ENCODE results near the gene CPT1A.

Gene CPT1A

GRCh38 chr11:68842427-68843051 is 823 bp upstream of the CPT1A start:
- Histone ChIP-seq H3K9ac (ENCODE audit: low read length) (peak overlapping the region; percentile 47; the same call in 1 of the 2 replicates), H3F3A (ENCODE audit: insufficient read depth, low read length) (peaks cover 11% of the 10 kb centered on the region; the same call in 1 of the 2 replicates), H3K36me3 (ENCODE audit: insufficient read depth, low read length) (no peaks in the 10 kb centered on the region), H3K79me2 (ENCODE audit: insufficient read depth, low read length) (no peaks in the 10 kb centered on the region; the same call in 1 of the 2 replicates), H3K27me3 (ENCODE audit: insufficient read depth, low read length) (no peaks in the 10 kb centered on the region; the same call in 1 of the 2 replicates), H3K4me2 (ENCODE audit: low read length) (peak overlapping the region; percentile 68), H2AFZ (ENCODE audit: low read length) (no peak overlapping the region), H3K9me2 (ENCODE audit: low read depth, low read length) (no peaks in the 10 kb centered on the region), H3K4me1 (ENCODE audit: insufficient read depth, low read length, severe bottlenecking) (peaks cover 60% of the 10 kb centered on the region), H3K4me3 (ENCODE audit: low read depth, low read length, poor library complexity, severe bottlenecking) (peak overlapping the region; percentile 81), H3K27ac (ENCODE audit: low read depth, low read length, poor library complexity, severe bottlenecking) (no peak overlapping the region), H4K20me1 (ENCODE audit: insufficient read depth, low read length) (no peaks in the 10 kb centered on the region), H3K9me3 (ENCODE audit: low read length) (no peaks in the 10 kb centered on the region)
- TF ChIP-seq EZH2 (IDR thresholded peaks at IDR 0.05; ENCODE audit: borderline replicate concordance, low read length): no peak
- no peak for TF ChIP-seq CTCF (IDR thresholded peaks at IDR 0.05; ENCODE audit: low read length)

DNA sequence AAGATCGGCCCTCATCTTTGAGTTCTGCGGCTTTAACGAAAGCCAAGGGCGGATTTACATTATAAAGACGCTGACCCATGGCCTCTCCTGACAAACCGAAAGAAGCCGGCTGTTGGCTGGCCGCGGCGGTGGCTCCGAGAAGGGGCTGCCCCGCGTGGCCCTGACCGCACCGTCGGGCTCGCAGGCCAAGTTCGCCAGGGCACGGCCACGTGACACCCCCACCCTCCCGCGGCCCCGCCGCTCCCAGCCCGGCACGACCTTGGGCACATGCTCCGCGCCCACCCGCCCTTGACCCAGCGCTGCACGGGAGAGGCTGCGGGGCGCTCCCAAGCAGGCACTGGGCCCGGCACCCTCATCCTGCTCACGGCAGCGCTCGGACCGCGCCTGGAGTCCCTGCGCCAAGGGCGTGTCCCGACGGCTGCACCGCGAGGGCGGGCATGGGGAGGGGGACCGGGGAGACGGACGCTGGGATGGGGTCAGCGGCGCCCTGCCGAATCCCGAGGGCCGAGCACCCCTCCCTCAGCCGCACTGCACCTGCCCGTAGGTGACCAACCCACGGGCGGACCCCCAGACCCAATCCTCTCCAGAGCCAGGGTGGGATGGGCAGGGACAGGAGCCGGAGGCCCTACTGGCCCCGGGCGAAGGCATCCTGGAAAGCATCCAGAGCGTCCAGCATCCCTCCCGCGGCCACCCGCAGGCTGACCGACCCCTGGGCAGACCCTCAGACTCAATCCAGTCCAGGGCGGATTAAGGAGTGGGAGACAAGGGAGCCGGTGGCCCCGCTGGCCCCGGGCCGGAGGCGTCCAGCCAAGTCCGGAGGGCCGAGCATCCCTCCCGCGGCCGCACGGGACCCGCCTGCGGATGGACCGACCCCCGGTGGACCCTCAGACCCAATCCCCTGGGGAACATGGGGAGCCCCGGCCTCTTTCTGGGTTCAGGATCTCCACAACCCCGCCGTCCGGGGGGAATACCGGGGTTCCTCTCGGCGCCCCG is 759 bp downstream of the CPT1A start:
- peak overlapping the region; percentile 68 for H3K4me2 ChIP-seq (ENCODE audit: low read length)
- H3K36me3 ChIP-seq (ENCODE audit: insufficient read depth, low read length): no peaks in the 10 kb centered on the region
- peak overlapping the region; percentile 81 for H3K4me3 ChIP-seq (ENCODE audit: low read depth, low read length, poor library complexity, severe bottlenecking)
- H3K4me1 ChIP-seq (ENCODE audit: insufficient read depth, low read length, severe bottlenecking): peaks cover 60% of the 10 kb centered on the region
- no peaks in the 10 kb centered on the region for H3K27me3 ChIP-seq (ENCODE audit: insufficient read depth, low read length)
- H3K79me2 ChIP-seq (ENCODE audit: insufficient read depth, low read length): no peaks in the 10 kb centered on the region; the same call in 1 of the 2 replicates
- H3K27ac ChIP-seq (ENCODE audit: low read depth, low read length, poor library complexity, severe bottlenecking): peak overlapping the region; percentile 92
- no peak for TF ChIP-seq CTCF (IDR thresholded peaks at IDR 0.05; ENCODE audit: low read length)
- no peak for TF ChIP-seq EZH2 (IDR thresholded peaks at IDR 0.05; ENCODE audit: borderline replicate concordance, low read length)
- no peak overlapping the region for H2AFZ ChIP-seq (ENCODE audit: low read length)
- no peaks in the 10 kb centered on the region for H3K9me3 ChIP-seq (ENCODE audit: low read length)
- H3K9ac ChIP-seq (ENCODE audit: low read length): peak overlapping the region; percentile 72
- H3K9me2 ChIP-seq (ENCODE audit: low read depth, low read length): no peaks in the 10 kb centered on the region
- H3F3A ChIP-seq (ENCODE audit: insufficient read depth, low read length): peaks cover 11% of the 10 kb centered on the region; the same call in 1 of the 2 replicates
- H4K20me1 ChIP-seq (ENCODE audit: insufficient read depth, low read length): no peaks in the 10 kb centered on the region

- peaks cover 11% of the 10 kb centered on the region; the same call in 1 of the 2 replicates for H3F3A ChIP-seq (ENCODE audit: insufficient read depth, low read length)
- no peaks in the 10 kb centered on the region for H3K9me3 ChIP-seq (ENCODE audit: low read length)
- H3K27me3 ChIP-seq (ENCODE audit: insufficient read depth, low read length): no peaks in the 10 kb centered on the region
- no peaks in the 10 kb centered on the region; the same call in 1 of the 2 replicates for H3K79me2 ChIP-seq (ENCODE audit: insufficient read depth, low read length)
- peak overlapping the region; percentile 92 for H3K27ac ChIP-seq (ENCODE audit: low read depth, low read length, poor library complexity, severe bottlenecking)
- peak overlapping the region; percentile 72 for H3K9ac ChIP-seq (ENCODE audit: low read length)
- peak overlapping the region; percentile 81 for H3K4me3 ChIP-seq (ENCODE audit: low read depth, low read length, poor library complexity, severe bottlenecking)
- H3K36me3 ChIP-seq (ENCODE audit: insufficient read depth, low read length): no peaks in the 10 kb centered on the region
- H3K4me1 ChIP-seq (ENCODE audit: insufficient read depth, low read length, severe bottlenecking): peaks cover 60% of the 10 kb centered on the region
- TF ChIP-seq EZH2 (IDR thresholded peaks at IDR 0.05; ENCODE audit: borderline replicate concordance, low read length) (no peak), CTCF (IDR thresholded peaks at IDR 0.05; ENCODE audit: low read length) (no peak)
- no peaks in the 10 kb centered on the region for H3K9me2 ChIP-seq (ENCODE audit: low read depth, low read length)
- no peak overlapping the region for H2AFZ ChIP-seq (ENCODE audit: low read length)
- no peaks in the 10 kb centered on the region for H4K20me1 ChIP-seq (ENCODE audit: insufficient read depth, low read length)
- peak overlapping the region; percentile 68 for H3K4me2 ChIP-seq (ENCODE audit: low read length)
These were observed 1.6 kb downstream of the CPT1A start for GRCh38 chr11:68839911-68840641.
